ENCODE data around the gene PIK3AP1.
"Not testable (repeated sequence)": the region's sequence is repeated elsewhere in the genome, so short reads cannot be mapped to it uniquely, and the experiment has no call there.

Gene PIK3AP1

GRCh38 chr10:96545558-96545957 lies 174.8 kb downstream of the PIK3AP1 start:
- DNase-seq (ENCODE audit: low read depth in 3 of 3, low spot score in 1 of 3) = not testable (repeated sequence)
